AG09309 (cell line): ENCODE results near the gene UGT1A9.

Experiments
- DNase-seq: peaks from one replicate; pipeline ENCODE4 v3.0.0-alpha.2; 2010; ENCODE audit warnings: low read depth
- H3K4me3 ChIP-seq: 2 replicates; pipeline ENCODE4 v1.5.1; 2011; ENCODE audit warnings: mild to moderate bottlenecking, low read depth, low read length, moderate library complexity; ENCODE audit not compliant: control insufficient read depth
- CTCF ChIP-seq: IDR thresholded peaks from 2 replicates; pipeline ENCODE4 v1.5.1; 2011; ENCODE audit warnings: mild to moderate bottlenecking, low read depth, low read length, inconsistent platforms; ENCODE audit not compliant: insufficient read depth, control insufficient read depth; ENCODE audit errors: missing control alignments

UGT1A9 gene

GRCh38 chr2:233779722-233780121 is 108.0 kb downstream of the UGT1A9 start:
- DNase-seq = no peak
- TF ChIP-seq CTCF = no peak

GRCh38 chr2:233780771-233781170 is 109.1 kb downstream of the UGT1A9 start:
- H3K4me3 ChIP-seq = no peak overlapping the region
- no peak for TF ChIP-seq CTCF
- DNase-seq = no peak

More at GRCh38 chr2:233779722-233780121, 108.0 kb downstream of the UGT1A9 start:
- no peak overlapping the region for H3K4me3 ChIP-seq

GRCh38 chr2:233789554-233789953 is 117.9 kb downstream of the UGT1A9 start:
- no peak overlapping the region for H3K4me3 ChIP-seq
- DNase-seq = no peak
- TF ChIP-seq CTCF = no peak

- no peak overlapping the region for H3K4me3 ChIP-seq
- no peak for TF ChIP-seq CTCF
Measured at GRCh38 chr2:233791151-233791882, 119.6 kb downstream of the UGT1A9 start.

GRCh38 chr2:233791883-233792329 is 120.2 kb downstream of the UGT1A9 start:
- no peak for TF ChIP-seq CTCF
- H3K4me3 ChIP-seq = no peak overlapping the region
- DNase-seq = no peak

More at GRCh38 chr2:233791151-233791882, 119.6 kb downstream of the UGT1A9 start:
- no peak for DNase-seq

GRCh38 chr2:233792720-233793119 is 121.0 kb downstream of the UGT1A9 start:
- no peak for TF ChIP-seq CTCF
- H3K4me3 ChIP-seq = no peak overlapping the region
- DNase-seq = no peak
